Naive thymus-derived CD4-positive, alpha-beta T cell (primary cell): Measurements from ENCODE around the gene CEP152. TPM values are rescaled to one million over a fixed set of nuclear protein-coding genes. Genes with fewer than 3 reads are reported as not detected.
"Not testable (repeated sequence)": the region's sequence is repeated elsewhere in the genome, so short reads cannot be mapped to it uniquely, and the experiment has no call there.

ENCODE experiments used
- ATAC-seq: fragments of 150-1000 bp; cut with Tn5 transposase; 2 replicates; pipeline ENCODE4 v1.10.0; 2021; ENCODE audit warnings: mild to moderate bottlenecking, moderate library complexity
- CTCF ChIA-PET: fragments of 350-600 bp; sonication (Branson Sonifier 250); formaldehyde crosslinking; loops from one replicate; lab custom pipeline; 2021; ENCODE audit warnings: antibody characterized with exemption; lab: Charles Lee
- POLR2A ChIA-PET: fragments of 350-600 bp; sonication (Branson Sonifier 250); formaldehyde crosslinking; loops from one replicate; lab custom pipeline; 2021; ENCODE audit warnings: antibody characterized with exemption, inconsistent platforms; lab: Charles Lee
- DNase-seq, 9 donors: peaks; one replicate each; pipeline versions ENCODE4 v3.0.0 to v3.0.0-alpha.2; 2020 to 2022; ENCODE audit warnings: mixed read lengths in 1 of 9
- H3K27ac ChIP-seq: one replicate; pipeline ENCODE4 v1.7.0; 2013; ENCODE audit warnings: mild to moderate bottlenecking, low read depth, low read length, moderate library complexity
- H3K27me3 ChIP-seq, 2 donors: one replicate each; pipeline ENCODE4 v1.7.0; 2013; ENCODE audit warnings: low read length in 2 of 2, mild to moderate bottlenecking in 2 of 2, moderate library complexity in 2 of 2; ENCODE audit not compliant: control insufficient read depth in 2 of 2, insufficient read depth in 2 of 2
- H3K36me3 ChIP-seq, 3 experiments: 1 replicate in 2 of 3; 2 replicates in 1 of 3; pipeline ENCODE4 v1.7.0; 2013; ENCODE audit warnings: low read length in 3 of 3, mild to moderate bottlenecking in 3 of 3, moderate library complexity in 1 of 3; ENCODE audit not compliant: insufficient read depth in 3 of 3, control insufficient read depth in 2 of 3
- H3K4me1 ChIP-seq, 2 donors: one replicate each; pipeline ENCODE4 v1.7.0; 2013; ENCODE audit warnings: low read length in 2 of 2, mild to moderate bottlenecking in 2 of 2, moderate library complexity in 1 of 2; ENCODE audit not compliant: control insufficient read depth in 2 of 2, insufficient read depth in 2 of 2
- H3K4me3 ChIP-seq: 2 replicates; pipeline ENCODE4 v1.7.0; 2013; ENCODE audit warnings: mild to moderate bottlenecking, low read length
- H3K9me3 ChIP-seq, 3 experiments: 1 replicate in 2 of 3; 2 replicates in 1 of 3; pipeline ENCODE4 v1.7.0; 2013; ENCODE audit warnings: low read length in 3 of 3; ENCODE audit not compliant: control insufficient read depth in 2 of 3
- H3K27ac Mint-ChIP-seq, 9 donors: one replicate each; pipeline ENCODE4 v1.8.0; 2020 to 2022; ENCODE audit warnings: mixed read lengths in 9 of 9, mild to moderate bottlenecking in 8 of 9, moderate library complexity in 5 of 9, inconsistent platforms in 2 of 9
- H3K27me3 Mint-ChIP-seq, 5 donors: one replicate each; pipeline ENCODE4 v1.8.0; 2021 to 2022; ENCODE audit warnings: mixed read lengths in 5 of 5, mild to moderate bottlenecking in 1 of 5
- H3K36me3 Mint-ChIP-seq, 5 donors: one replicate each; pipeline ENCODE4 v1.8.0; 2020 to 2022; ENCODE audit warnings: mixed read lengths in 5 of 5, mild to moderate bottlenecking in 3 of 5, inconsistent platforms in 1 of 5
- H3K4me1 Mint-ChIP-seq, 7 donors: one replicate each; pipeline ENCODE4 v1.8.0; 2020 to 2022; ENCODE audit warnings: mixed read lengths in 7 of 7, mild to moderate bottlenecking in 3 of 7, inconsistent platforms in 1 of 7
- H3K4me3 Mint-ChIP-seq, 10 donors: one replicate each; pipeline ENCODE4 v1.8.0; 2020 to 2022; ENCODE audit warnings: mild to moderate bottlenecking in 10 of 10, mixed read lengths in 10 of 10, moderate library complexity in 6 of 10, inconsistent platforms in 2 of 10
- H3K9me3 Mint-ChIP-seq, 11 donors: one replicate each; pipeline ENCODE4 v1.8.0; 2020 to 2022; ENCODE audit warnings: mixed read lengths in 11 of 11, mild to moderate bottlenecking in 4 of 11, inconsistent platforms in 1 of 11, moderate library complexity in 1 of 11
- intact Hi-C, 2 donors: fragments of 100-400 bp; cut with micrococcal nuclease; formaldehyde crosslinking; loops; one replicate each; pipeline ENCODE4 v1.15.1; 2023
- polyA plus RNA-seq, 2 donors: library from polyadenylated mRNA; unstranded; fragments of 300-500 nt; fragmentation: Illumina TruSeq; gene quantifications; one replicate each; pipeline ENCODE4 v1.2.3, GENCODE V29; 2021
- total RNA-seq, 6 experiments: library from RNA in 5 of 6; stranded (reverse) in 5 of 6; gene quantifications; 1 replicate in 5 of 6; 2 replicates in 1 of 6; pipeline ENCODE4 v1.2.3 and lab custom pipeline; 2021 to 2026

The CEP152 gene
- total and polyA plus RNA-seq, 7 experiments from 2014 or later, result 3.5 to 26.3 (median 8.6) TPM

DNA sequence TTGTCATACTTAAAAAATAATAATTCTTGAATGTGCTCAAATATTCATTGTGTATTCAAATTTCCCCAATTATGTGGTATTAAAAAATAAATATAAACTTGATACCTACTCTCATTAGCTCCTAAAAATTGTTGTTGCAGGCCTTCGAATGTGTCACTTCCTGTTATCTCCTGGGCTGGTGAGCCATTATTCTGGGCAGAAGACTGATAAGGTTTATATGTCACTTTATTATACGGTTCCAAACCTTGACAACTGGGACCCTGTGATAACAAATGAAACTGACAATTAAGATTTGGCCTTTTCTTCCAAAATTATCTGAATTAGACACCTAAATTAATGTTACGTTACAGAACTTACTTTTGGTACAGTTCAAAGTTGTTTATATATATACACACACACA is 15.0 kb downstream of the CEP152 start:
- intact Hi-C loops, result no loop called here

GRCh38 chr15:48794697-48795134 is 16.2 kb downstream of the CEP152 start:
- no peaks in the 10 kb centered on the region for H3K9me3 ChIP-seq
- no peak for DNase-seq
- H3K4me1 ChIP-seq, result no peaks in the 10 kb centered on the region
- ChIA-PET POLR2A (interaction anchor here (0.6 kb wide), 1 partner anchor 741 kb away, joined by 4 read pairs; no protein-coding TSS in a partner anchor), CTCF (no interaction called here)
- Mint-ChIP-seq H3K36me3 (peaks cover 0 to 46% (median 27%) of the 10 kb centered on the region in 5 donors), H3K27me3 (no peaks in the 10 kb centered on the region), H3K27ac (peak overlapping the region in 1 of 9 donors; percentile 80), H3K4me1 (peaks cover 0 to 25% (median 9%) of the 10 kb centered on the region in 7 donors), H3K9me3 (no peaks in the 10 kb centered on the region), H3K4me3 (peak overlapping the region in 2 of 10 donors; percentile 8 to 32)
- ATAC-seq, result peak; percentile 70
- H3K27ac ChIP-seq, result no peak overlapping the region
- H3K36me3 ChIP-seq, result peaks cover 0 to 13% (median 0%) of the 10 kb centered on the region in 3 experiments
- intact Hi-C loops, result no loop called here
- H3K4me3 ChIP-seq, result no peak overlapping the region
- no peaks in the 10 kb centered on the region for H3K27me3 ChIP-seq

More for the DNA sequence above, 15.0 kb downstream of the CEP152 start:
- Histone ChIP-seq H3K27me3 (no peaks in the 10 kb centered on the region), H3K9me3 (no peaks in the 10 kb centered on the region), H3K27ac (no peak overlapping the region), H3K4me3 (no peak overlapping the region), H3K36me3 (peaks cover 0 to 13% (median 0%) of the 10 kb centered on the region in 3 experiments), H3K4me1 (no peaks in the 10 kb centered on the region)
- Mint-ChIP-seq H3K27me3 (no peaks in the 10 kb centered on the region), H3K36me3 (peaks cover 0 to 38% (median 20%) of the 10 kb centered on the region in 5 donors), H3K27ac (no peak overlapping the region), H3K9me3 (no peaks in the 10 kb centered on the region), H3K4me1 (peaks cover 0 to 29% (median 9%) of the 10 kb centered on the region in 7 donors), H3K4me3 (no peak overlapping the region)
- DNase-seq (no peak), ATAC-seq (no peak)
- POLR2A ChIA-PET, result no interaction called here
- CTCF ChIA-PET, result no interaction called here

- peaks cover 0 to 22% (median 0%) of the 10 kb centered on the region in 3 experiments for H3K36me3 ChIP-seq
- no peaks in the 10 kb centered on the region for H3K27me3 ChIP-seq
- no peak overlapping the region for H3K4me3 Mint-ChIP-seq
- no peaks in the 10 kb centered on the region for H3K27me3 Mint-ChIP-seq
- no peaks in the 10 kb centered on the region for H3K4me1 ChIP-seq
- no peaks in the 10 kb centered on the region for H3K9me3 Mint-ChIP-seq
- intact Hi-C loops, result no loop called here
- H3K9me3 ChIP-seq, result no peaks in the 10 kb centered on the region
- POLR2A ChIA-PET, result no interaction called here
- H3K27ac ChIP-seq, result no peak overlapping the region
- no peak overlapping the region for H3K27ac Mint-ChIP-seq
- no peak overlapping the region for H3K4me3 ChIP-seq
- H3K4me1 Mint-ChIP-seq, result peaks cover 0 to 14% (median 3%) of the 10 kb centered on the region in 7 donors
- peaks cover 5 to 61% (median 30%) of the 10 kb centered on the region in 5 donors for H3K36me3 Mint-ChIP-seq
- DNase-seq (no peak), ATAC-seq (no peak)
- CTCF ChIA-PET, result no interaction called here
Measured at GRCh38 chr15:48792408-48792807, 18.5 kb downstream of the CEP152 start.

GRCh38 chr15:48790466-48791115 is 20.3 kb downstream of the CEP152 start:
- H3K9me3 ChIP-seq, H3K4me3 Mint-ChIP-seq, CTCF ChIA-PET, intact Hi-C loops, H3K9me3 Mint-ChIP-seq, ATAC-seq, H3K4me1 ChIP-seq, H3K4me3 ChIP-seq, POLR2A ChIA-PET, H3K27me3 Mint-ChIP-seq, H3K27ac ChIP-seq, DNase-seq, H3K4me1 Mint-ChIP-seq, H3K27ac Mint-ChIP-seq, H3K27me3 ChIP-seq: not testable (repeated sequence)
- H3K36me3 Mint-ChIP-seq, result peaks cover 5 to 57% (median 25%) of the 10 kb centered on the region in 5 donors
- peaks cover 0 to 22% (median 0%) of the 10 kb centered on the region in 3 experiments for H3K36me3 ChIP-seq

- CTCF ChIA-PET, result no interaction called here
- Mint-ChIP-seq H3K4me1 (peaks cover 0 to 8% (median 0%) of the 10 kb centered on the region in 7 donors), H3K36me3 (peaks cover 16 to 60% (median 50%) of the 10 kb centered on the region in 5 donors), H3K9me3 (no peaks in the 10 kb centered on the region), H3K4me3 (no peak overlapping the region), H3K27ac (no peak overlapping the region), H3K27me3 (no peaks in the 10 kb centered on the region)
- Histone ChIP-seq H3K27me3 (no peaks in the 10 kb centered on the region), H3K9me3 (no peaks in the 10 kb centered on the region), H3K4me1 (no peaks in the 10 kb centered on the region), H3K4me3 (no peak overlapping the region), H3K27ac (no peak overlapping the region), H3K36me3 (peaks cover 0 to 23% (median 0%) of the 10 kb centered on the region in 3 experiments)
- intact Hi-C loops, result no loop called here
- ATAC-seq (no peak), DNase-seq (no peak)
- POLR2A ChIA-PET, result no interaction called here
Measured at GRCh38 chr15:48785712-48786111, 25.2 kb downstream of the CEP152 start.

- ChIA-PET POLR2A (no interaction called here), CTCF (no interaction called here)
- Mint-ChIP-seq H3K36me3 (peaks cover 16 to 62% (median 49%) of the 10 kb centered on the region in 5 donors), H3K9me3 (no peaks in the 10 kb centered on the region), H3K27me3 (no peaks in the 10 kb centered on the region), H3K4me3 (no peak overlapping the region), H3K4me1 (peaks cover 0 to 8% (median 0%) of the 10 kb centered on the region in 7 donors), H3K27ac (no peak overlapping the region)
- Histone ChIP-seq H3K27me3 (no peaks in the 10 kb centered on the region), H3K36me3 (peaks cover 0 to 23% (median 0%) of the 10 kb centered on the region in 3 experiments), H3K9me3 (no peaks in the 10 kb centered on the region), H3K27ac (no peak overlapping the region), H3K4me1 (no peaks in the 10 kb centered on the region), H3K4me3 (no peak overlapping the region)
- DNase-seq, result no peak
- ATAC-seq, result no peak
- intact Hi-C loops, result no loop called here
Measured at GRCh38 chr15:48785195-48785594, 25.7 kb downstream of the CEP152 start.

GRCh38 chr15:48784756-48785155 is 26.1 kb downstream of the CEP152 start:
- H3K27ac ChIP-seq, result no peak overlapping the region
- no peak for ATAC-seq
- ChIA-PET POLR2A (no interaction called here), CTCF (no interaction called here)
- Mint-ChIP-seq H3K27ac (peak overlapping the region in 1 of 9 donors; percentile 14), H3K9me3 (no peaks in the 10 kb centered on the region), H3K27me3 (no peaks in the 10 kb centered on the region), H3K4me1 (peaks cover 0 to 8% (median 0%) of the 10 kb centered on the region in 7 donors), H3K4me3 (no peak overlapping the region), H3K36me3 (peaks cover 16 to 61% (median 50%) of the 10 kb centered on the region in 5 donors)
- DNase-seq, result no peak
- no peaks in the 10 kb centered on the region for H3K4me1 ChIP-seq
- H3K36me3 ChIP-seq, result peaks cover 0 to 23% (median 0%) of the 10 kb centered on the region in 3 experiments
- no peaks in the 10 kb centered on the region for H3K9me3 ChIP-seq
- no peaks in the 10 kb centered on the region for H3K27me3 ChIP-seq
- no peak overlapping the region for H3K4me3 ChIP-seq
- intact Hi-C loops, result no loop called here
